Effector memory CD4-positive, alpha-beta T cell (primary cell): ENCODE results near the gene WASF3.

ENCODE experiments used
- DNase-seq, 3 donors: peaks; one replicate each; pipeline ENCODE4 v3.0.0-alpha.2; 2020
- H3K27ac ChIP-seq: 2 replicates; pipeline ENCODE4 v1.7.0; 2013; ENCODE audit warnings: mild to moderate bottlenecking, low read length, moderate library complexity; ENCODE audit not compliant: insufficient read depth, poor library complexity, severe bottlenecking
- H3K27me3 ChIP-seq: replicated peaks from 2 replicates; pipeline ENCODE4 v1.7.0; 2013; ENCODE audit warnings: mild to moderate bottlenecking, low read length; ENCODE audit not compliant: insufficient read depth, control insufficient read depth, poor library complexity, severe bottlenecking
- H3K36me3 ChIP-seq: 2 replicates; pipeline ENCODE4 v1.7.0; 2013; ENCODE audit warnings: mild to moderate bottlenecking, low read length, moderate library complexity; ENCODE audit not compliant: control insufficient read depth, insufficient read depth
- H3K4me1 ChIP-seq: 2 replicates; pipeline ENCODE4 v1.7.0; 2013; ENCODE audit warnings: low read length, mild to moderate bottlenecking; ENCODE audit not compliant: control insufficient read depth, insufficient read depth, poor library complexity, severe bottlenecking
- H3K4me3 ChIP-seq: 2 replicates; pipeline ENCODE4 v1.7.0; 2013; ENCODE audit warnings: low read length, low read depth, mild to moderate bottlenecking; ENCODE audit not compliant: insufficient read depth, poor library complexity, severe bottlenecking
- H3K9me3 ChIP-seq: 2 replicates; pipeline ENCODE4 v1.7.0; 2013; ENCODE audit warnings: mild to moderate bottlenecking, low read length, moderate library complexity; ENCODE audit not compliant: control insufficient read depth

Gene WASF3

GRCh38 chr13:26668357-26669146 is 111.1 kb downstream of the WASF3 start:
- H3K27ac ChIP-seq = no peak overlapping the region
- no peak overlapping the region for H3K4me3 ChIP-seq
- no peaks in the 10 kb centered on the region for H3K36me3 ChIP-seq
- DNase-seq = no peak
- H3K4me1 ChIP-seq = no peaks in the 10 kb centered on the region
- H3K27me3 ChIP-seq = no peaks in the 10 kb centered on the region
- H3K9me3 ChIP-seq = no peaks in the 10 kb centered on the region

GRCh38 chr13:26673890-26674289 is 116.4 kb downstream of the WASF3 start:
- no peak overlapping the region for H3K27ac ChIP-seq
- no peaks in the 10 kb centered on the region for H3K36me3 ChIP-seq
- no peaks in the 10 kb centered on the region for H3K9me3 ChIP-seq
- H3K27me3 ChIP-seq = no peaks in the 10 kb centered on the region
- no peaks in the 10 kb centered on the region for H3K4me1 ChIP-seq
- H3K4me3 ChIP-seq = no peak overlapping the region
- no peak for DNase-seq

GRCh38 chr13:26677156-26677555 is 119.7 kb downstream of the WASF3 start:
- no peak for DNase-seq

GRCh38 chr13:26678330-26678729 is 120.8 kb downstream of the WASF3 start:
- H3K27ac ChIP-seq = no peak overlapping the region
- no peaks in the 10 kb centered on the region for H3K9me3 ChIP-seq
- no peak for DNase-seq
- no peaks in the 10 kb centered on the region for H3K36me3 ChIP-seq
- no peak overlapping the region for H3K4me3 ChIP-seq
- no peaks in the 10 kb centered on the region for H3K27me3 ChIP-seq
- H3K4me1 ChIP-seq = no peaks in the 10 kb centered on the region

More at GRCh38 chr13:26677156-26677555, 119.7 kb downstream of the WASF3 start:
- H3K9me3 ChIP-seq = no peaks in the 10 kb centered on the region
- H3K4me3 ChIP-seq = no peak overlapping the region
- no peaks in the 10 kb centered on the region for H3K4me1 ChIP-seq
- H3K36me3 ChIP-seq = no peaks in the 10 kb centered on the region
- H3K27me3 ChIP-seq = no peaks in the 10 kb centered on the region
- H3K27ac ChIP-seq = no peak overlapping the region

GRCh38 chr13:26678796-26679195 is 121.3 kb downstream of the WASF3 start:
- H3K36me3 ChIP-seq = no peaks in the 10 kb centered on the region
- H3K9me3 ChIP-seq = no peaks in the 10 kb centered on the region
- DNase-seq = no peak
- H3K27me3 ChIP-seq = no peaks in the 10 kb centered on the region
- H3K27ac ChIP-seq = no peak overlapping the region
- H3K4me1 ChIP-seq = no peaks in the 10 kb centered on the region
- no peak overlapping the region for H3K4me3 ChIP-seq

- H3K4me3 ChIP-seq = no peak overlapping the region
- no peaks in the 10 kb centered on the region for H3K27me3 ChIP-seq
- no peaks in the 10 kb centered on the region for H3K9me3 ChIP-seq
- no peak for DNase-seq
- no peaks in the 10 kb centered on the region for H3K36me3 ChIP-seq
- H3K27ac ChIP-seq = no peak overlapping the region
- H3K4me1 ChIP-seq = no peaks in the 10 kb centered on the region
Measured at GRCh38 chr13:26679411-26680122, 122.1 kb downstream of the WASF3 start.

- Histone ChIP-seq H3K4me1 (no peaks in the 10 kb centered on the region), H3K27ac (no peak overlapping the region), H3K27me3 (no peaks in the 10 kb centered on the region), H3K36me3 (no peaks in the 10 kb centered on the region), H3K4me3 (no peak overlapping the region), H3K9me3 (no peaks in the 10 kb centered on the region)
- no peak for DNase-seq
Measured at GRCh38 chr13:26680123-26680450, 122.6 kb downstream of the WASF3 start.

- Histone ChIP-seq H3K4me3 (no peak overlapping the region), H3K9me3 (no peaks in the 10 kb centered on the region), H3K4me1 (no peaks in the 10 kb centered on the region), H3K36me3 (no peaks in the 10 kb centered on the region), H3K27me3 (no peaks in the 10 kb centered on the region), H3K27ac (no peak overlapping the region)
- DNase-seq = no peak
Measured at GRCh38 chr13:26680572-26680971, 123.1 kb downstream of the WASF3 start.

- Histone ChIP-seq H3K36me3 (no peaks in the 10 kb centered on the region), H3K9me3 (no peaks in the 10 kb centered on the region), H3K4me1 (no peaks in the 10 kb centered on the region), H3K4me3 (no peak overlapping the region), H3K27ac (no peak overlapping the region), H3K27me3 (no peaks in the 10 kb centered on the region)
- no peak for DNase-seq
Measured at GRCh38 chr13:26681036-26681435, 123.6 kb downstream of the WASF3 start.

GRCh38 chr13:26682606-26683005 is 125.1 kb downstream of the WASF3 start:
- H3K27ac ChIP-seq = no peak overlapping the region
- DNase-seq = no peak
- no peak overlapping the region for H3K4me3 ChIP-seq
- no peaks in the 10 kb centered on the region for H3K9me3 ChIP-seq
- H3K36me3 ChIP-seq = no peaks in the 10 kb centered on the region
- no peaks in the 10 kb centered on the region for H3K4me1 ChIP-seq
- H3K27me3 ChIP-seq = no peaks in the 10 kb centered on the region
